Bronchial epithelial cell (primary cell): Measurements from ENCODE around the gene PARN. TPM values are rescaled to one million over a fixed set of nuclear protein-coding genes. Genes with fewer than 3 reads are reported as not detected.
"Not testable (repeated sequence)": the region's sequence is repeated elsewhere in the genome, so short reads cannot be mapped to it uniquely, and the experiment has no call there.

ENCODE experiments used
- DNase-seq: peaks from one replicate; pipeline ENCODE4 v3.0.0-alpha.2; 2010; ENCODE audit warnings: low read depth
- FAIRE-seq: peaks from 2 replicates; lab custom pipeline; 2011; peaks lifted over from hg19 to GRCh38; lab: Jason Lieb, UNC
- H3K27me3 ChIP-seq: 2 replicates; pipeline ENCODE4 v1.5.1; 2011; ENCODE audit warnings: low read length; ENCODE audit not compliant: control insufficient read depth, insufficient read depth
- H3K36me3 ChIP-seq: 2 replicates; pipeline ENCODE4 v1.5.1; 2011; ENCODE audit warnings: low read length; ENCODE audit not compliant: control insufficient read depth, insufficient read depth
- H3K4me3 ChIP-seq: 2 replicates; pipeline ENCODE4 v1.5.1; 2011; ENCODE audit warnings: mild to moderate bottlenecking, low read depth, low read length, control low read depth
- CTCF ChIP-seq: IDR thresholded peaks from 2 replicates; pipeline ENCODE4 v1.5.1; 2011; ENCODE audit warnings: mild to moderate bottlenecking, moderate library complexity, low read length, control low read depth, inconsistent platforms; ENCODE audit not compliant: insufficient read depth, severe bottlenecking
- total RNA-seq: library from RNA; depleted of rRNA; stranded (reverse); fragments of >200 nt; gene quantifications from 2 replicates; pipeline ENCODE4 v1.2.1, GENCODE V29; 2014

Gene PARN
- total RNA-seq, 1 donor from 2014 or later = 18.7 TPM

GRCh38 chr16:14427371-14427948 lies 202.6 kb downstream of the PARN start:
- Histone ChIP-seq H3K36me3 (no peaks in the 10 kb centered on the region), H3K27me3 (no peaks in the 10 kb centered on the region), H3K4me3 (no peak overlapping the region)
- FAIRE-seq = no peak
- TF ChIP-seq CTCF = no peak
- DNase-seq = no peak

- H3K4me3 ChIP-seq = no peak overlapping the region
- no peak for FAIRE-seq
- no peak for TF ChIP-seq CTCF
- H3K27me3 ChIP-seq = no peaks in the 10 kb centered on the region
- no peaks in the 10 kb centered on the region for H3K36me3 ChIP-seq
- DNase-seq = no peak
Measured at GRCh38 chr16:14424595-14424994, 205.5 kb downstream of the PARN start.

- Histone ChIP-seq H3K27me3 (no peaks in the 10 kb centered on the region), H3K36me3 (no peaks in the 10 kb centered on the region), H3K4me3 (no peak overlapping the region)
- DNase-seq (peak; percentile 8), FAIRE-seq (no peak)
- no peak for TF ChIP-seq CTCF
Measured at GRCh38 chr16:14423344-14423743, 206.7 kb downstream of the PARN start.

GRCh38 chr16:14420721-14421488 lies 209.2 kb downstream of the PARN start:
- DNase-seq = no peak
- no peak for TF ChIP-seq CTCF
- no peaks in the 10 kb centered on the region for H3K36me3 ChIP-seq
- H3K27me3 ChIP-seq = no peaks in the 10 kb centered on the region
- no peak for FAIRE-seq
- no peak overlapping the region for H3K4me3 ChIP-seq

- not testable (repeated sequence) for H3K36me3 ChIP-seq, FAIRE-seq, H3K27me3 ChIP-seq, H3K4me3 ChIP-seq, DNase-seq
Measured at GRCh38 chr16:14420243-14420642, 209.8 kb downstream of the PARN start.

- FAIRE-seq (no peak), DNase-seq (no peak)
- Histone ChIP-seq H3K27me3 (no peaks in the 10 kb centered on the region), H3K36me3 (no peaks in the 10 kb centered on the region), H3K4me3 (no peak overlapping the region)
- TF ChIP-seq CTCF = no peak
Measured at GRCh38 chr16:14419817-14420216, 210.2 kb downstream of the PARN start.
